Chondrocyte (in vitro differentiated cells): ENCODE measurements around the gene KANSL3. TPM values are rescaled to one million over a fixed set of nuclear protein-coding genes. Genes with fewer than 3 reads are reported as not detected.
A peak's percentile ranks its signal among the peaks of the same experiment; 100 is the strongest.

Experiments
- DNase-seq: peaks from one replicate; pipeline ENCODE4 v3.0.0; 2021; ENCODE audit warnings: mixed read lengths, low spot score
- H3K27ac Mint-ChIP-seq: one replicate; pipeline ENCODE4 v1.8.0; 2021; ENCODE audit warnings: mild to moderate bottlenecking, moderate library complexity, mixed read lengths; ENCODE audit not compliant: unreplicated experiment
- H3K27me3 Mint-ChIP-seq: 2 replicates; pipeline ENCODE4 v1.8.0; 2021; ENCODE audit warnings: low read depth, mixed read lengths
- H3K36me3 Mint-ChIP-seq: 2 replicates; pipeline ENCODE4 v1.8.0; 2021; ENCODE audit warnings: low read depth, mixed read lengths
- H3K4me1 Mint-ChIP-seq: 2 replicates; pipeline ENCODE4 v1.8.0; 2021; ENCODE audit warnings: low read depth, mild to moderate bottlenecking, mixed read lengths
- H3K4me3 Mint-ChIP-seq: one replicate; pipeline ENCODE4 v1.8.0; 2021; ENCODE audit warnings: mild to moderate bottlenecking, moderate library complexity, mixed read lengths; ENCODE audit not compliant: unreplicated experiment
- H3K9me3 Mint-ChIP-seq: 2 replicates; pipeline ENCODE4 v1.8.0; 2021; ENCODE audit warnings: low read depth, mixed read lengths
- CTCF ChIP-seq: fragments of 200-600 bp; sonication (generic); IDR thresholded peaks from 2 replicates; pipeline ENCODE4 v1.5.0; 2021; ENCODE audit warnings: antibody characterized with exemption, mild to moderate bottlenecking, moderate library complexity
- total RNA-seq: library from RNA; stranded (reverse); gene quantifications from 3 replicates; pipeline ENCODE4 v1.2.1, GENCODE V29; 2021

The KANSL3 gene
- total RNA-seq, 1 donor from 2014 or later: 32.6 TPM

DNA sequence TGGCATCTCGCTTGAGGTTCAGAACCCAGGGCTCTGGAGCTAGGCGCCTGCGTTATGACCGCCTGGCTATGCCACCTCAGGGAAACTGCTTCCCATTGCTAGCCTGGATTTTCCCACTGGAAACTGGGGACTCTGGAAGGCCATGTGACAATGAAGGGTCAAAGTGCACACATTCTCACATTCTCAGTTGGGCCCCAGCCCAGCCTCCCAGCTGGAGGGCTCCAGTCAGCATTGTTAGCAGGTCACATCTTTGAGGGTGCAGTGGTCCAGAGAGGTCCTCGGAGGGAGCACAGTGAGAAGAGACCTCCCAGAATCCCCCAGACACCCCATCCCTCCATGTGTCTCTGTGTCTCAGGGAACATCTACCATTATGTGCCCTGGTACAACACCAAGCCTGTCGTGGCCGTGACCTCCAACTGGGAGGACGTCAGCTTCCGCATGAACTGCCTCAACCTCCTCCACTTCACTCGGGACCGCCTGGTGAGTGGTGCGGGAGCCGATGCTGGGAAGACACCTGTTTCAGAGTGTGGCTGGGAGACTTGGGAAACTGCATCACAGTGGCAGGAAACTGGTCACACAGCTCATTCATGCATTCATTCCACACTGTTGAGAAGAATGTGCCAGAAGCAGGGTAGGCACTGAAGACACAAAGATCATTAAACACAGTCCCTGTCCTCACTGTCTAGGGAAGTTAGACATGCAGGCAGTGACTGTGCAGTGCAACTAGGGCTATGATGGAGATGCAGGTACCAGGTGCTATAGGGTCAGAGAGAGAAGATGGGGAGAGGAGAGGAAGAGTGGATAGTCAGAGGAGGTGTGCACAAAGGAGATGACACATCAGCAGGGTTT, 46.1 kb upstream of the KANSL3 start:
- no peak for DNase-seq
- no peak overlapping the region for H3K27ac Mint-ChIP-seq
- no peak overlapping the region for H3K4me3 Mint-ChIP-seq
- peaks cover 16% of the 10 kb centered on the region for H3K4me1 Mint-ChIP-seq
- no peaks in the 10 kb centered on the region for H3K9me3 Mint-ChIP-seq
- no peak for TF ChIP-seq CTCF
- H3K36me3 Mint-ChIP-seq: no peaks in the 10 kb centered on the region
- H3K27me3 Mint-ChIP-seq: peaks cover 8% of the 10 kb centered on the region

DNA sequence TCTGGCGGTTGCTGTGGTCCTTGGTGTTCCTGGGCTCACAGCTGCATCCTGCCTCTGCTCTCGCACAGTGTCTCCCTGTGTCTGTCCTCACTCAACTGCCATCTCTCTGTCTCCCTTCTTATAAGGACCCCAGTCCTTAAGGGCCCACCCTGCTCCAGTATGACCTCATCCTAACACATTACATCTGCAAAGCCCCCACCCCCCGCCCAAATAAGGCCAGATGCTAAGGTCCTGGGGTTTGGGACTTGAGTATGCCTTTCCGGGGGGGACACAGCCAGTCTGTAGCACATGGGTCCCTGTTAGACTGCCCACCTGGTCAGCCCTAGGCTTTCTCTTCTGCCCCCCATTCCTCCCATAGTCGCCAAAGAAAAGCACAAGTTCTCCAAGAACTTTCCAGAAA, 45.2 kb upstream of the KANSL3 start:
- no peaks in the 10 kb centered on the region for H3K36me3 Mint-ChIP-seq
- peaks cover 8% of the 10 kb centered on the region for H3K27me3 Mint-ChIP-seq
- H3K4me3 Mint-ChIP-seq: no peak overlapping the region
- H3K27ac Mint-ChIP-seq: no peak overlapping the region
- no peak for DNase-seq
- TF ChIP-seq CTCF: no peak
- H3K4me1 Mint-ChIP-seq: peaks cover 16% of the 10 kb centered on the region
- H3K9me3 Mint-ChIP-seq: no peaks in the 10 kb centered on the region

DNA sequence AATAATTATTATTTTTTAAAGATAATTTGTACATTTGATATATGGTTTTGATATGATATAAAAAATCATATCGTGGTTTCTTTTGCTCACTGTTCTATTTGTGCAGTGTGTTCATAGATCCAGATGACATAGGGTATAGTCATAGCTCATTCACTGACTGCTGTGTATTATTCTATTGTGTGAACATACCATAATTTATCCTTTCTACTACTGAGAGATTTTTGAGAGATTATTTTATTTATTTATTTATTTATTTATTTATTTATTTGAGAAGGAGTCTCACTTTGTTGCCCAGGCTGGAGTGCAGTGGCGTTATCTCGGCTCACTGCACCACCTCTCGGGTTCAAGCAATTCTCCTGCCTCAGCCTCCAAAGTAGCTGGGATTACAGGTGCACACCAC, 43.4 kb upstream of the KANSL3 start:
- DNase-seq: no peak
- H3K36me3 Mint-ChIP-seq: no peaks in the 10 kb centered on the region
- peaks cover 16% of the 10 kb centered on the region for H3K4me1 Mint-ChIP-seq
- peaks cover 8% of the 10 kb centered on the region for H3K27me3 Mint-ChIP-seq
- H3K9me3 Mint-ChIP-seq: no peaks in the 10 kb centered on the region
- no peak overlapping the region for H3K4me3 Mint-ChIP-seq
- H3K27ac Mint-ChIP-seq: no peak overlapping the region
- TF ChIP-seq CTCF: no peak

GRCh38 chr2:96680561-96681141, 42.5 kb upstream of the KANSL3 start:
- Mint-ChIP-seq H3K27ac (no peak overlapping the region), H3K4me1 (peaks cover 16% of the 10 kb centered on the region), H3K9me3 (no peaks in the 10 kb centered on the region), H3K27me3 (peaks cover 8% of the 10 kb centered on the region), H3K36me3 (no peaks in the 10 kb centered on the region), H3K4me3 (no peak overlapping the region)
- DNase-seq: no peak
- TF ChIP-seq CTCF: no peak

DNA sequence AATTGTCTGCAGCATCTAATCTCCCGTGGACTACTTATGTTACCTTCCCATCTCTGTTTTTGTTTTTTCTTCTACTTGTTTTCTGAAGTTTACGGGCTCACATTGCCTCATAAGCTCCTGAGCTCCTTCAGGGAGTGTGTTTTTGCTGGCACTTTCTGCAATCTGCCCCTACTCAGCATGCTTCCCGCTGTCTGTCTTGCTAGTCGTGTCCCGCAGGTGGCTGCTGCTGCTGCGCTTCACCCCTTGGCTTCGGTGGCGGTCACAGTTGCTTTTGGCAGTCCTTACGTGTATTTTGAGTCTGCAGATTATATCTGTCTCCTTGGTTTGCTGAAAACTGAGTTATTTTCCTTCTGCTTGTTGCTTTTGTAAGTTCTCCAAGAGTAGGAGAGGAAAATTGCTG, 41.7 kb upstream of the KANSL3 start:
- H3K27me3 Mint-ChIP-seq: peaks cover 8% of the 10 kb centered on the region
- H3K36me3 Mint-ChIP-seq: no peaks in the 10 kb centered on the region
- peak overlapping the region; percentile 43 for H3K4me3 Mint-ChIP-seq
- peak; percentile 8 for TF ChIP-seq CTCF
- peaks cover 14% of the 10 kb centered on the region for H3K4me1 Mint-ChIP-seq
- no peaks in the 10 kb centered on the region for H3K9me3 Mint-ChIP-seq
- DNase-seq: no peak
- peak overlapping the region; percentile 75 for H3K27ac Mint-ChIP-seq
